Left ventricle myocardium inferior (tissue), 1 donor: ENCODE measurements around the gene ZNF496. TPM values are rescaled to one million over a fixed set of nuclear protein-coding genes. Genes with fewer than 3 reads are reported as not detected.
"Not testable (repeated sequence)": the region's sequence is repeated elsewhere in the genome, so short reads cannot be mapped to it uniquely, and the experiment has no call there.

Experiments used
- DNase-seq: peaks from one replicate; pipeline ENCODE4 v3.0.0-alpha.2; 2020
- H3K27ac ChIP-seq: fragments of 200-600 bp; replicated peaks from 2 replicates; pipeline ENCODE4 v1.8.0; 2021
- H3K27me3 ChIP-seq: fragments of 200-600 bp; 2 replicates; pipeline ENCODE4 v1.8.0; 2021; ENCODE audit warnings: low read depth
- H3K36me3 ChIP-seq: fragments of 200-600 bp; 2 replicates; pipeline ENCODE4 v1.8.0; 2021
- H3K4me1 ChIP-seq: fragments of 200-600 bp; 2 replicates; pipeline ENCODE4 v1.8.0; 2021
- H3K4me3 ChIP-seq: fragments of 200-600 bp; 2 replicates; pipeline ENCODE4 v1.8.0; 2021; ENCODE audit warnings: mild to moderate bottlenecking, moderate library complexity
- H3K9me3 ChIP-seq: fragments of 200-600 bp; replicated peaks from 2 replicates; pipeline ENCODE4 v1.8.0; 2021
- CTCF ChIP-seq: fragments of 200-600 bp; IDR thresholded peaks from 2 replicates; pipeline ENCODE4 v1.8.0; 2021; ENCODE audit warnings: antibody characterized with exemption, mild to moderate bottlenecking, borderline replicate concordance
- intact Hi-C: fragments of 100-400 bp; cut with micrococcal nuclease; formaldehyde crosslinking; loops from one replicate; pipeline ENCODE4 v1.11.0; 2022
- total RNA-seq: library from RNA; stranded (reverse); fragmentation: NEBNext Ultra II Directional; extraction: Animal tissue kit (Norgen Biotek cat#: 25700); gene quantifications from one replicate; pipeline ENCODE4 v1.2.1, GENCODE V29; 2021
- donor health status: DM: no; HTN: yes; CAD: no; lungs with severe emphysema.

ZNF496 gene
- total RNA-seq, 1 donor from 2014 or later, result 12.8 TPM

DNA sequence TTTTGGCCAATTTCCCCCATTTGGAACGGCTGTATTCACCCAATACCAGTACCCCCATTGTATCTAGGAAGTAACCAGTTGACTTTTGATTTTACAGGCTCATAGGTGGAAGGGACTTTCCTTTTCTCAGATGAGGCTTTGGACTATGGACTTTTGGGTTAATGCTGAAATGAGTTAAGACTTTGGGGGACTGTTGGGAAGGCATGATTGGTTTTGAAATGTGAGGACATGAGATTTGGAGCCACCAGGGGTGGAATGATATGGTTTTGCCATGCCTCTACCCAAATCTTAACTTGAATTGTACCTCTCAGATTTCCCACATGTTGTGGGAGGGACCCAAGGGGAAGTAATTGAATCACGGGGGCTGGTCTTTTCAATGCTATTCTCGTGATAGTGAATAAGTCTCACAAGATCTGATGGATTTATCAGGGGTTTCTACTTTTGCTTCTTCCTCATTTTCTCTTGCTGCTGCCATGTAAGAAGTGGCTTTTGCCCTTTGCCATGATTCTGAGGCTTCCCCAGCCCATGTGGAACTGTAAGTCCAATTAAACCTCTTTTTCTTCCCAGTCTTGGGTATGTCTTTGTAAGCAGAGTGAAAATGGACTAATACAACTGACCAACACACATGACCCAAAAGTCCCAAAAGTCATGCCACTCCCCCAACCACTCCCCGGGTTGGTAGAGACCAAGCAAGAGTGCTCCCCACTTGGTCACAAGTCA is 35.4 kb upstream of the ZNF496 start:
- Histone ChIP-seq H3K27me3 (peaks cover 25% of the 10 kb centered on the region), H3K4me1 (no peaks in the 10 kb centered on the region), H3K27ac (peak overlapping the region; percentile 28), H3K4me3 (no peak overlapping the region), H3K9me3 (no peaks in the 10 kb centered on the region), H3K36me3 (no peaks in the 10 kb centered on the region)
- DNase-seq, result no peak
- no peak for TF ChIP-seq CTCF
- intact Hi-C loops, result no loop called here

GRCh38 chr1:247366345-247366744 is 34.7 kb upstream of the ZNF496 start:
- H3K9me3 ChIP-seq, H3K36me3 ChIP-seq, H3K27ac ChIP-seq, intact Hi-C loops, H3K4me1 ChIP-seq, H3K4me3 ChIP-seq, DNase-seq: not testable (repeated sequence)
- peaks cover 25% of the 10 kb centered on the region for H3K27me3 ChIP-seq

- Histone ChIP-seq H3K4me1 (peaks cover 13% of the 10 kb centered on the region), H3K27ac (no peak overlapping the region), H3K9me3 (no peaks in the 10 kb centered on the region), H3K27me3 (peaks cover 15% of the 10 kb centered on the region), H3K4me3 (no peak overlapping the region), H3K36me3 (no peaks in the 10 kb centered on the region)
- intact Hi-C loops, result no loop called here
- DNase-seq, result no peak
- no peak for TF ChIP-seq CTCF
These were observed 33.4 kb upstream of the ZNF496 start for GRCh38 chr1:247365023-247365422.

GRCh38 chr1:247363000-247363399 is 31.3 kb upstream of the ZNF496 start:
- intact Hi-C loops, H3K36me3 ChIP-seq, H3K27ac ChIP-seq, H3K4me3 ChIP-seq, DNase-seq, H3K9me3 ChIP-seq: not testable (repeated sequence)
- Histone ChIP-seq H3K27me3 (peaks cover 15% of the 10 kb centered on the region), H3K4me1 (peaks cover 14% of the 10 kb centered on the region)

DNA sequence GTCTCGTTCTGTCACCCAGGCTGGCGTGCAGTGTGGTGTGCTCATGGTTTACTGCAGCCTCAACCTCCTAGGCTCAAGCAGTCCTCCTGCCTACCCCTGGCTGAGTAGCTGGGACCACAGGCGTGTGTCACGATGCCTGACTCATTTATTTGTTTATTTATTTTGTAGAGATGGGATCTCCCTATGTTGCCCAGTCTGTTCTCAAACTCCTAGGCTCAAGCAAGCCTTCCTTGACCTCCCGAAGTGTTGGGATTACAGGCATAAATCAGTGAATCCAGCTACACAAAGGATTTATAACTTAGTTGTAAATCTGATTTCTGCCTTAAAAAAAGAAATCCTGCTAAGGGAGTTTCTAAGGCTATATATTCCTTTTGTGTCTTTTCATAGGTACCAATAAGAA is 30.5 kb upstream of the ZNF496 start:
- intact Hi-C loops, result no loop called here
- H3K36me3 ChIP-seq, result no peaks in the 10 kb centered on the region
- H3K4me1 ChIP-seq, result peaks cover 23% of the 10 kb centered on the region
- H3K27me3 ChIP-seq, result peaks cover 15% of the 10 kb centered on the region
- no peak for DNase-seq
- H3K27ac ChIP-seq, result peak overlapping the region; percentile 79
- no peaks in the 10 kb centered on the region for H3K9me3 ChIP-seq
- no peak for TF ChIP-seq CTCF
- no peak overlapping the region for H3K4me3 ChIP-seq

DNA sequence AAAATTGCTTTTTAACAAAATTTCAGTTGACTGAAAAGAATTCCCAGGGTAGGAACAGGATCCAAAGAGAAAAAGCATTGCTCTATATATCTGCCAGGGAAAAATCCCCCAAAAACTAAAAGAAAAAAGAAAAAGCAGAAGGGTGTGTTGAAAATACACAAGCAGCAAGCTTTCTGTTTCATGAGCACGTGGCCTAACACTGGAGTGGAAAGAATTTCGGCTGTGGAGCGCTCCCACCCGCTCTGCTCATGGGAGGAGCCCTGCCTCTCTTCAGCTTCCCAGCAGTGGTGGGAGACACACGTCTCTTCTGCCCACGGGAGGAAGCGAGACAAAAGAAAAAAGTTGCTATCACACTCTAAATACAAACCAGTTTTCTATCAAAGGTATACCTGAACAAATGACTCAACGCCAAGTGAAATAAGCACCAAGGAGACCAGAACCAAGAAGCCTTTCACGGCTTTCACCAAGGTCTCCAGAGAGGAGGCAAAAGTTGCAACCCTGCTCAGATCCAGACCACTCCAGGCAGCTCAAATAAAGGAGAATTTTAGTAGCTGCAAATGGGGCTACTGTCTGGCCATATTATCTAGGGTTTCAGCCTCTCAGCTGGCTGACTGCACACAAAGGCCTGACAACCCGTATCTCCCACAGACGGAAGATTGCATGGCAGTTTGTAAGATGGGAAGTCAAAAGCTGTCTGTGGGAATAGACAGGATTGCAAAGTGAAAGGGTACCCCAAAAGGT is 29.5 kb upstream of the ZNF496 start:
- peak; percentile 47 for DNase-seq

More for the DNA sequence above, 29.5 kb upstream of the ZNF496 start:
- Histone ChIP-seq H3K4me1 (peaks cover 33% of the 10 kb centered on the region), H3K9me3 (no peaks in the 10 kb centered on the region), H3K27ac (peak overlapping the region; percentile 79), H3K4me3 (peak overlapping the region; percentile 25), H3K27me3 (peaks cover 15% of the 10 kb centered on the region), H3K36me3 (no peaks in the 10 kb centered on the region)
- TF ChIP-seq CTCF, result no peak
- intact Hi-C loops, result no loop called here
